Pancreas (tissue), 10 donors: Measurements from ENCODE around the gene CCDC30. TPM values are rescaled to one million over a fixed set of nuclear protein-coding genes. Genes with fewer than 3 reads are reported as not detected.
"Not testable (repeated sequence)": the region's sequence is repeated elsewhere in the genome, so short reads cannot be mapped to it uniquely, and the experiment has no call there.

Source experiments
- ATAC-seq, 4 donors: fragments of 200-7000 bp; cut with Tn5 transposase; one replicate each; pipeline versions ENCODE4 v1.8.0 to v1.9.1; 2020; ENCODE audit warnings: mild to moderate bottlenecking in 4 of 4, moderate library complexity in 4 of 4
- DNase-seq, 6 donors: peaks; one replicate each; pipeline ENCODE4 v3.0.0-alpha.2; 2020
- FAIRE-seq: peaks from 2 replicates; lab custom pipeline; 2012; peaks lifted over from hg19 to GRCh38; lab: Jason Lieb, UNC
- H3K27ac ChIP-seq, 4 donors: fragments of 200-600 bp; sonication (generic); 1 replicate in 3 of 4; 2 replicates in 1 of 4; pipeline versions ENCODE4 v1.5.0 to v1.8.0; 2020
- H3K27me3 ChIP-seq, 4 donors: fragments of 200-600 bp; one replicate each; pipeline ENCODE4 v1.8.0; 2021
- H3K36me3 ChIP-seq, 3 donors: fragments of 200-600 bp; sonication (generic) in 1 of 3; one replicate each; pipeline versions ENCODE4 v1.5.0 to v1.8.0; 2020 to 2021
- H3K4me1 ChIP-seq, 3 donors: fragments of 200-600 bp; one replicate each; pipeline ENCODE4 v1.8.0; 2021
- H3K4me3 ChIP-seq, 4 donors: fragments of 200-600 bp; sonication (generic) in 2 of 4; one replicate each; pipeline versions ENCODE4 v1.5.0 to v1.8.0; 2020 to 2021
- H3K9me3 ChIP-seq, 4 donors: fragments of 200-600 bp; one replicate each; pipeline ENCODE4 v1.8.0; 2021
- CTCF ChIP-seq, 4 donors: fragments of 200-600 bp; sonication (generic) in 3 of 4; IDR thresholded peaks; one replicate each; pipeline versions ENCODE4 v1.5.0 to v1.8.0; 2021; ENCODE audit warnings: antibody characterized with exemption in 4 of 4
- WGBS, 2 donors: extraction: QIAGEN DNeasy Blood & Tissue Kit; methylation state at CpG; one replicate each; pipeline ENCODE4 v1.1.7; 2013; 5-methylcytosine and 5-hydroxymethylcytosine counted together
- intact Hi-C, 3 donors: fragments of 100-400 bp; cut with DNase I; formaldehyde crosslinking; loops; one replicate each; pipeline versions ENCODE4 v1.11.1 to v1.14.2; 2022
- polyA plus RNA-seq, 2 donors: library from polyadenylated mRNA; stranded (reverse); fragments of 200-250 nt; gene quantifications; one replicate each; pipeline ENCODE4 v1.2.3, GENCODE V29; 2013
- total RNA-seq, 6 donors: library from RNA; stranded (reverse); fragmentation: NEBNext Ultra II Directional in 4 of 6; extraction: Animal tissue kit (Norgen Biotek cat#: 25700) in 4 of 6; gene quantifications; one replicate each; pipeline versions ENCODE4 v1.2.1 to v1.2.4, GENCODE V29; 2021 to 2023
- donor health status: healthy with polysubstance abuse.
- donor health status: DM: no; HTN: no; CAD: no; lungs with moderate emphysema.
- donor health status: DM: no; HTN: no; CAD: no.
- donor health status: control.
- donor health status: control.
- donor health status: Bipolar disorder and iron deficiency.
- donor health status: DM: yes; HTN: yes; CAD: no.
- donor health status: DM: no; HTN: no; CAD: no.
- donor health status: DM: no; HTN: no; CAD: no.
- donor health status: DM: yes; HTN: yes; CAD: no.

The CCDC30 gene
- total and polyA plus RNA-seq, 8 donors: 2.0 to 5.6 (median 3.0) TPM

- no peaks in the 10 kb centered on the region for H3K4me1 ChIP-seq
- H3K9me3 ChIP-seq: no peaks in the 10 kb centered on the region
- no peaks in the 10 kb centered on the region for H3K36me3 ChIP-seq
- intact Hi-C loops: no loop called here
- ATAC-seq (no peak), FAIRE-seq (no peak), DNase-seq (no peak)
- no peaks in the 10 kb centered on the region for H3K27me3 ChIP-seq
- no peak for TF ChIP-seq CTCF (IDR thresholded peaks at IDR 0.05)
- no peak overlapping the region for H3K27ac ChIP-seq
- WGBS, 2 donors: 67 to 94% methylated on average over 4 of the region's 4 CpGs
- H3K4me3 ChIP-seq: no peak overlapping the region
Measured at GRCh38 chr1:42613803-42614131, 150.7 kb downstream of the CCDC30 start.

GRCh38 chr1:42618866-42619265 lies 155.8 kb downstream of the CCDC30 start:
- 74 to 76% methylated on average over 2 of the region's 2 CpGs for WGBS, 2 donors

GRCh38 chr1:42620307-42620706 lies 157.2 kb downstream of the CCDC30 start:
- WGBS, 2 donors: 15 to 18% methylated on average over 2 of the region's 2 CpGs
- intact Hi-C loops: no loop called here

More at GRCh38 chr1:42618866-42619265, 155.8 kb downstream of the CCDC30 start:
- FAIRE-seq (no peak), DNase-seq (no peak), ATAC-seq (no peak)
- no peaks in the 10 kb centered on the region for H3K36me3 ChIP-seq
- no peak for TF ChIP-seq CTCF (IDR thresholded peaks at IDR 0.05)
- no peaks in the 10 kb centered on the region for H3K9me3 ChIP-seq
- H3K4me1 ChIP-seq: no peaks in the 10 kb centered on the region
- H3K27me3 ChIP-seq: no peaks in the 10 kb centered on the region
- H3K4me3 ChIP-seq: no peak overlapping the region
- intact Hi-C loops: no loop called here
- H3K27ac ChIP-seq: no peak overlapping the region

GRCh38 chr1:42621180-42621579 lies 158.1 kb downstream of the CCDC30 start:
- ATAC-seq, FAIRE-seq, H3K4me3 ChIP-seq, H3K27ac ChIP-seq, DNase-seq, H3K9me3 ChIP-seq, H3K27me3 ChIP-seq, H3K4me1 ChIP-seq, H3K36me3 ChIP-seq, intact Hi-C loops: not testable (repeated sequence)
- 97 to 99% methylated on average over 4 of the region's 4 CpGs for WGBS, 2 donors

More at GRCh38 chr1:42620307-42620706, 157.2 kb downstream of the CCDC30 start:
- H3K9me3 ChIP-seq: no peaks in the 10 kb centered on the region
- H3K27me3 ChIP-seq: no peaks in the 10 kb centered on the region
- DNase-seq (no peak), FAIRE-seq (no peak), ATAC-seq (no peak)
- H3K36me3 ChIP-seq: no peaks in the 10 kb centered on the region
- H3K4me1 ChIP-seq: no peaks in the 10 kb centered on the region
- no peak overlapping the region for H3K27ac ChIP-seq
- no peak overlapping the region for H3K4me3 ChIP-seq
- no peak for TF ChIP-seq CTCF (IDR thresholded peaks at IDR 0.05)

GRCh38 chr1:42627205-42627604 lies 164.1 kb downstream of the CCDC30 start:
- ATAC-seq, DNase-seq, H3K4me3 ChIP-seq, H3K27me3 ChIP-seq, H3K9me3 ChIP-seq, FAIRE-seq, H3K27ac ChIP-seq, intact Hi-C loops, H3K4me1 ChIP-seq, H3K36me3 ChIP-seq: not testable (repeated sequence)
- WGBS, 2 donors: 89 to 90% methylated on average over 3 of the region's 3 CpGs

- intact Hi-C loops: no loop called here
- H3K4me3 ChIP-seq: no peak overlapping the region
- H3K27ac ChIP-seq: no peak overlapping the region
- FAIRE-seq (no peak), DNase-seq (no peak), ATAC-seq (no peak)
- no peak for TF ChIP-seq CTCF (IDR thresholded peaks at IDR 0.05)
- no peaks in the 10 kb centered on the region for H3K27me3 ChIP-seq
- H3K4me1 ChIP-seq: no peaks in the 10 kb centered on the region
- no peaks in the 10 kb centered on the region for H3K36me3 ChIP-seq
- no peaks in the 10 kb centered on the region for H3K9me3 ChIP-seq
Measured at GRCh38 chr1:42639116-42639515, 176.0 kb downstream of the CCDC30 start.
